NCI-H2029 treated with DMSO at 0.1 percent for 48 hours (cell line): ENCODE measurements around the gene RNASEH2C.
"Not testable (repeated sequence)": the region's sequence is repeated elsewhere in the genome, so short reads cannot be mapped to it uniquely, and the experiment has no call there.

Experiments
- DNase-seq: peaks from one replicate; lab custom pipeline; 2025; lab: John Stamatoyannopoulos, UW

RNASEH2C gene

DNA sequence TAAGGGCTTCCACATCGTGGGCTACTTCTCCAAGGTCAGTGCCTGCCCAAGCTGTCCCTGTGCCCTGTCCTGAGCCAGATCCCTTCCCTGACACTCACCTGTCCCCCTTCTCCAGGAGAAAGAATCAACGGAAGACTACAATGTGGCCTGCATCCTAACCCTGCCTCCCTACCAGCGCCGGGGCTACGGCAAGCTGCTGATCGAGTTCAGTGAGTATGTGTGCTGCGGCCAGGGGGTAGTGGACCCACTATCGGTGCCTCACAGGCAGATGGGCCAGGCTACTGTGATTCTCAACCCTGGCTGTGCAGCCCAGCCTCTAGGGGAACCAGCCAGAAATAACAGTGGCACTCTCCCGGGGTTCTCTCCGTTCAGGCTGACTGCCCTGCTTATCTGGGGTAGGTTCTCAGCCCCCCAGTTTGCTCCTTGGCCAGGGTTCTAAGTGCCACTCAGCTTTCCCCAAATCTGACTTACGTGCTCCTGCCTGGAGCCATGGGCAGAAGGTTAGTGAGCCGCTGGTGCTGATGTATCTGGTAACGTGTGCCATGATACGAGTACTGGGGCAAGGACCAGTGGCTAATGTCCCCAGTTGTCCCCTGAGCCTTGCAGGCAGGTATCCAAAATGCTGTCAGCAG is 3.7 kb downstream of the RNASEH2C start:
- DNase-seq, result no peak

DNA sequence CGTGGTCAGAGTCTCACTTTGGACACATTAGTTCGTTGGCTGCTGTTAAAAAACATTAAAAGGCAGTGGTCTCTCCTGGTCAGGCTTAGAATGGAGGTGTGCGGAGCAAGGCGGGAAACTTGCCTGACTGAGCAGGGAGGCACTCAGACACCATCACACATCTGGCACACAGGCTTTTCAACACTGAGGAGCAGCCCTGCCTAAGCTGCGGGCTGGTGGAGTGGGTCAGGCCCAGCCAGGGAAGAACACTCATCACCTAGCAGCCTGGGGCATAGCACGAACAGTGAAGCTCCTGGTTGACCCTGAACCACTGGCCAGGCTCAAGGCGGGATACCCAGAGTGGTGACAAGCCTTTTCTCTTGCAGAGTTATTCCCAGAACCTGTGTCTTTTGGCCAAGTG is 4.3 kb downstream of the RNASEH2C start:
- no peak for DNase-seq

DNA sequence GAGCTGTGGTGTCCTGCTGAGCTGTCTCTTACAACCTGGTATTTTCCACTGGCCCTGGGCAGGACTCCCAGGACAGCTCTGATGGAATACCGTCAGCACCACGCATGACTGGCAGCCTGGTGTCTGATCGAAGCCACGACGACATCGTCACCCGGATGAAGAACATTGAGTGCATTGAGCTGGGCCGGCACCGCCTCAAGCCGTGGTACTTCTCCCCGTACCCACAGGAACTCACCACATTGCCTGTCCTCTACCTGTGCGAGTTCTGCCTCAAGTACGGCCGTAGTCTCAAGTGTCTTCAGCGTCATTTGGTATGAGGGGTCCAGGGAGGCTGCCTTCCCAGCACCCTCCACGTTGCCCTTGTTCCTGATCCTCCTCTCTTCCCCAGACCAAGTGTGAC is 6.2 kb downstream of the RNASEH2C start:
- no peak for DNase-seq

DNA sequence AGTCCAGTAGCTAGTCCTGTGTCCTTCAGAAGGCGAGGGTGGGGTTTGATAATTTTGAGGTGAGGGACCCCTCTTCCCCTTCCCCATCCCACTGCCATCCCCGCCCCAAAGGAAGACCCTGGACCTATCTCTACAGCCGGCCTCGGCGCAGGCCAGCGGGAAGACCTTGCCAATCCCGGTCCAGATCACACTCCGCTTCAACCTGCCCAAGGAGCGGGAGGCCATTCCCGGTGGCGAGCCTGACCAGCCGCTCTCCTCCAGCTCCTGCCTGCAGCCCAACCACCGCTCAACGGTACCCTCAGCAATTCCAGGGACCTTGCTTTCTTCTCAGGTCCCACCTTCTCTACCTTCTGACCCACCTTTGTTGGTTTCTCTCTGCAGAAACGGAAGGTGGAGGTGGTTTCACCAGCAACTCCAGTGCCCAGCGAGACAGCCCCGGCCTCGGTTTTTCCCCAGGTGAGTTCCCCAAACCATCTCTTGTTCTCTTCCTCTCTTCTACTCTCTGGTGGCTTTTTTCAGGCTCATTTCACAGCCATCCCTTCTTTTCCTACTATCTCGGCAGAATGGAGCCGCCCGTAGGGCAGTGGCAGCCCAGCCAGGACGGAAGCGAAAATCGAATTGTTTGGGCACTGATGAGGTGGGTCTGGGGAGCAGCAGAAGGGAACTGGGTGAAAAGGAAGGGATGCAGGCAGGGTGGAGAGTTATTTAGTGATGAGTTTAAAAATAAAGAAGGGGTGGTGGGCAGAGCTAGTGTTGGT is 7.2 kb downstream of the RNASEH2C start:
- no peak for DNase-seq

DNA sequence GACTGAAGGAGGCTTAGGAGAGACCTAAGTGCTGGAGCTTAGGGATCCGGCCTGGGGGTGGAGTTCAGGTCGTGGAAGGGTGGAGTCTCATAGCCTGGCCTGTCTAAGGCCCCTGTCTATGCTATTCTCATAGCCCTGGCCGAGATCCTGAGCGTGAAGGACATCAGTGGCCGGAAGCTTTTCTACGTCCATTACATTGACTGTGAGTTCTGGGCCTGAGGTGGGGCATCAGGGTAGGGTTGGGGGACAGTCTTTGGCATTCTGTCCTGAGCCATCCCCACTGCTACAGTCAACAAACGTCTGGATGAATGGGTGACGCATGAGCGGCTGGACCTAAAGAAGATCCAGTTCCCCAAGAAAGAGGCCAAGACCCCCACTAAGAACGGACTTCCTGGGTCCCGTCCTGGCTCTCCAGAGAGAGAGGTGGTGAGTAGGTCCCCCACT is 7.9 kb downstream of the RNASEH2C start:
- no peak for DNase-seq

DNA sequence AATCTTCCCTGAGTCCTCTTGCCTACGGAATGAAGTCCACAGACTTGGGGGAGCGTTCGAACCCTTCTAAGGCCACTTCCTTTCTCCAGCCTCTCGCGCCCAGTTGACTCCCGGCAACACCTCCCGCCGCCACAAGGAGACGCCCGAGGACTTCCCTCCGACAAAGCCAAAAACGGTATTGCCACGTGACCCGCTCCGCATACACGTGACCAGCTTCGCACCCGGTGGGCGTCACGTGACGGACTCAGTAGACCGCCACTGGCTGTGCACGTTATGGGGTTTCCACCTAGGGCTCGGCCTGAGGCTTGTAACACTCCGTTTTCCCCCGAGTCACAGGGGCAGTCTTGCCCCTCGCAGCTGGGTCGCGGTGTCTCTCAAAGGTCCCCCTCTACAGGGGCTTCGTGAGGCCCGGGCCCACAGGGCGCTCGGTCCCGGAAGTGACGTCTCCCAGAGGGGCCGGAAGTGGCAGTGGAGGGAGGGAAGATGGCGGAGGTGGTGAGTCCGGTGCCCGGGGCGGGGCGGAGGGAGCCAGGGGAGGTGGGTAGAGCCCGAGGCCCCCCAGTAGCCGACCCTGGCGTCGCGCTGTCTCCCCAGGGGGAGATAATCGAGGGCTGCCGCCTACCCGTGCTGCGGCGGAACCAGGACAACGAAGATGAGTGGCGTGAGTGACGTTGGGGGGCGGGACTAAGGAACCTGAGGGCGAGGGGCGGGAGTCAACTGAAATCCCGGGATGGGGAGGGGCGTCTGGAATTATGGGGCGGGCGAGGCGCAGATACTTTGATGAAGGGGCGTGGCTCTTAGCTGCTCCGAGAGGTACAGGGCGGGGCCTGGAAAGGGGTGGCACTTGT is 8.6 kb downstream of the RNASEH2C start, which contains the start of gene KAT5:
KAT5 (plus strand) TSS at position 468 of the 848 bp plus-strand sequence; CDS start at position 484, 16 bp downstream.
- DNase-seq, result peak; percentile 98

DNA sequence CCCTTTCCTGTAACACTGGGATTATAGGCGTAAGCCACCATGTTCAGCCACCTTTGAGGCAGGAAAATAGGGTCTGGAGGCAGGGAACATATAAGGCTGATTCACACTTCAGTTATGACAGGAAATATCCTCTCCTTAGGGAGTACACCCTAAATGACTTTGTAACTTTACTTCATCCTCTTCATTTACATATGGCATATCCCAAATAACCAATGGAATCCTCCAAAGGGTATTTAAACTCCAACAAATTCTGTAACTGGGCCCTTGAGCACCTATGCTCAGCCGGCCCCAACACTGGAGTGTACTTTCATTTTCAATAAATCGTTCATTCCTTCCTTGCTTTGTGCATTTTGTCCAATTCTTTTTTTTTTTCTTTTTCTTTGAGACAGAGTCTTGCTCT is 10.2 kb downstream of the RNASEH2C start:
- no peak for DNase-seq

DNA sequence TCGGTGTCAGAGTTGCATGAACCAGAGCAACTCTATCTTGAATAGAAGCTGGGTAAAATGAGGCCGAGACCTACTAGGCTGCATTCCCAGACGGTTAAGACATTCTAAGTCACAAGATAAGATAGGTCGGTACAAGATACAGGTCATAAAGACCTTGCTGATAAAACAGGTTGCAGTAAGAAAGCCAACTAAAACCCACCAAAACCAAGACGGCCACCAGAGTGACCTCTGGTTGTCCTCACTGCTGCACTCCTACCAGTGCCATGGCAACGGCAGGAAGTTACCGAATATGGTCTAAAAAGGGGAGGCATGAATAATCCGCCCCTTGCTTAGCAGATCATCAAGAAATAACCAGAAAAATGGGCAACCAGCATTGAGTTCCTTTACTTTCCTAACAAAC is 10.9 kb downstream of the RNASEH2C start:
- DNase-seq, result no peak

DNA sequence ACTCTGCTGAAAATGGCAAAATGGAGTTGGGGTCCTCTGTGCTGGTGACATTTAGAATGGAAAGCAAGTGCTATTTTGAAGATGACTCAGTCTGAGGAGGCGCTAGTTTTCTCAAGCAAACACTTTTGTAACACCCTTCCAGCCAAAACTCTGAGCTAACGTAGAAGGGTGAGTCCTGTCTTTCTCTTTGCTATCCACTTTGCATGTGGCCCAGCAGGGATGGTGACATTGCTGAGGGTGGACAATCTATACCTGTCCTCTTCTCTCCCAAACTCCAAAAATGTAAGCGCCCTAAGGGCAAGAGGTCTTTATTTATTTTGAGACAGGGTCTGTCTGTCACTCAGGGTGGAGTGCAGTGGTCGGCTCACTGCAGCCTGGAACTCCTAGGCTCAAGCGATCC is 12.1 kb downstream of the RNASEH2C start:
- DNase-seq, result no peak

DNA sequence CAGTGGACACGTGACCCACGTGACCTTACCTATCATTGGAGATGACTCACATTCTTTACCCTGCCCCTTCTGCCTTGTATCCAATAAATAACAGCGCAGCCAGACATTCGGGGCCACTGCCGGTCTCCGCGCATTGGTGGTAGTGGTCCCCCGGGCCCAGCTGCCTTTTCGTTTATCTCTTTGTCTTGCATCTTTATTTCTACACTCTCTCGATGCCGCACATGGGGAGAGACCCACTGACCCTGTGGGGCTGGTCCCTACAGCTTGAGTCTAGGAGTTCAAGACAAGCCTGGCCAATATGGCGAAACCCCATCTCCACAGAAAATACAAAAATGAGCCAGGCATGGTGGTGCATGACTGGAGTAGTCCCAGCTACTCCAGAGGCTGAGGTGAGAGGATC is 13.6 kb downstream of the RNASEH2C start:
- DNase-seq, result not testable (repeated sequence)

DNA sequence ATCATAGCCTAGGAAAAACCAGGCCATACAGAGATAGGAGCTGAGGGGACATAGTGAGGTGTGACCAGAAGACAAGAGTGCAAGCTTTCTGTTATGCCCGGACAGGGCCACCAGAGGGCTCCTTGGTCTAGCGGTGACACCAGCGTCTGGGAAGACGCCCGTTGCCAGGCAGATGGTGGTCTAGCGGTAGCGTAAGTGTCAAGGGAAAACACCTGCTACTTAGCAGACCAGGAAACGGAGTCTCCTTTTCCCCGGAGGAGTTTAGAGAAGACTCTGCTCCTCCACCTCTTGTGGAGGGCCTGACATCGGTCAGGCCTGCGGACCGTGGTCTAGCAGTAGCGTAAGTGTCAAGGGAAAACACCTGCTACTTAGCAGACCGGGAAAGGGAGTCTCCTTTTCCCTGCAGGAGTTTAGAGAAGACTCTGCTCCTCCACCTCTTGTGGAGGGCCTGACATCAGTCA is 14.3 kb downstream of the RNASEH2C start:
- DNase-seq, result not testable (repeated sequence)

DNA sequence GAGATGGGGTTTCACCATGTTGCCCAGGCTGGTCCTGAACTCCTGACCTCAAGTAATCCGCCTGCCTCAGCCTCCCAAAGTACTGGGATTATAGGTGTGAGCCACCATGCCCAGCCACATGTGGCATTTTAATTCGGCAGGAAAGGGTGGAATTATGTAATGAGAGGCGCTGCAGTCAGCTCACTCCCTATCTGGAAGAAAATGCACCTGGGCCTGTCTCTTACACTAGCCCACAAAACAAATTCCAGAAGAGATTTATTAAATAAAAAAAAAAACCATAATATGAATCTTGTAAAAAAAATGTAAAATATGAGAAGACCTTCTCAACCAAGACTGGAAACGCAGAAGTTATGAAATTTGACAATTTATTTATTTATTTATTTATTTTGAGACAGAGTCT is 16.8 kb downstream of the RNASEH2C start:
- DNase-seq, result no peak

DNA sequence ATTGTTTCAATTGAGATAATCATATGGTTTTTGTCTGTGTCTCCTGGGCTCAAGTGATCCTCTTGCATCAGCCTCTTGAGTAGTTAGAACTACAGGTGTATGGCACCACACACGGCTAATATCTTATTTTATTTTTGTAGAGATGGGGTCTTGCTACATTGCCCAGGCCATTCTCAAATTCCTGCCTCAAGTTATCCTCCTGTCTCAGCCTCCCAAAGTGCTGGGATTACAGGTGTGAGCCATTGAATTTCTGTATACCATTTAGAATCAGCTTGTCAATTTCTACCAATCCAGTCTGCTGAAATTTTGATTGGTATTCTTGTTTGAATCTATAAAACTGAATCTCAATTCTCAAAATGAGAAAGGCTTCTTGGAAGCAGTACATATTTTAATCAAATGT is 18.9 kb downstream of the RNASEH2C start:
- DNase-seq, result no peak

DNA sequence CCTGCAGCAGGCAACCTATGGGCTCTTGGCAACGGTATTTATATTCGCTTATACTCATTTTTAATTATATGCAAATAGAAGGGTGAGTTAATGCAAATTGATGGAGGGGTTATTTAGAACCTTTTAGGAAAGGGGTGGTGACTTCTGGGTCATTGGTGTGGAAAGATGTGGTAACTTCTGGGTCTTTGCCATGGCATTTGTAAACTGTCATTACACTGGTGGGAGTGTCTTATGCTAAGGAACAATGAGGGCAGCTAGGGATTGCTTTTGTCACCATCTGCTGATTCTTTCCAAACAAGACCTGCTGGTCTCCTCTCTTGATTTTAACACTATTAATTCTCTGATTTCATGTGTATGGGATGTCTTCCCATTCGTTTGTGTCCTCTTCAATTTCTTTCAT is 20.2 kb downstream of the RNASEH2C start:
- DNase-seq, result peak; percentile 29

DNA sequence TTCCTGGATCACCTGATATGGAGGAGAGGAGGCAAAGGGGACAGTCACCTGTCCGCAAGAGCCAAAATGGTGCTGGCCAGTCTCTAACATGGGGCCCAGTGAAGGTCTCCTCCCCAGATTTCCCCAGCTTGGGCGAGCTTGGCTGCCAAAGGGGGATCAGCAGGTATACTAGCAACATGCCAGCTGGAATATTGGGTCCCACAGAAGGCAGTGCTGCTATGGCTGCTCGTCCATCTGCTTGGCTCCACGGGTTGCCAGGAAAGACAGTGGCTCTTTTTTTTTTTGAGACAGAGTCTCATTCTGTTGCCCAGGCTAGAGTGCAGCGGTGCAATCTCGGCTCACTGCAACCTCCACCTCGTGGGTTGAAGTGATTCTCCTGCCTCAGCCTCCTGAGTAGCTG is 21.3 kb downstream of the RNASEH2C start:
- no peak for DNase-seq

DNA sequence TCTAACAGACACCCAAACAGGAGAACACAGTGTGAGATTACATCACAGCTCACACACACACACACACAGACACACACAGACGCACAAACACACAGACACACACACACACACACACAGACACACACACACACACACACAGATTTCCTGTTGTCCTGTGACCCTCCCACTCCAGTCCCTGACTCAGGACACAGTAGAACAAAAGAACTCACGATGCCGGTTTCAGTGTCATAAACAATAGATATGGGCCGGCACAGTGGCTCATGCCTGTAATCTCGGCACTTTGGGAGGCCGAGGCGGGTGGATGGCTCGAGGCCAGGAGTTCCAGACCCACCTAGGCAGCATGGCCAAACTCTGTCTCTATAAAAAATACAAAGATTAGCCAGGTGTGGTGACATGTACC is 22.4 kb downstream of the RNASEH2C start:
- no peak for DNase-seq

DNA sequence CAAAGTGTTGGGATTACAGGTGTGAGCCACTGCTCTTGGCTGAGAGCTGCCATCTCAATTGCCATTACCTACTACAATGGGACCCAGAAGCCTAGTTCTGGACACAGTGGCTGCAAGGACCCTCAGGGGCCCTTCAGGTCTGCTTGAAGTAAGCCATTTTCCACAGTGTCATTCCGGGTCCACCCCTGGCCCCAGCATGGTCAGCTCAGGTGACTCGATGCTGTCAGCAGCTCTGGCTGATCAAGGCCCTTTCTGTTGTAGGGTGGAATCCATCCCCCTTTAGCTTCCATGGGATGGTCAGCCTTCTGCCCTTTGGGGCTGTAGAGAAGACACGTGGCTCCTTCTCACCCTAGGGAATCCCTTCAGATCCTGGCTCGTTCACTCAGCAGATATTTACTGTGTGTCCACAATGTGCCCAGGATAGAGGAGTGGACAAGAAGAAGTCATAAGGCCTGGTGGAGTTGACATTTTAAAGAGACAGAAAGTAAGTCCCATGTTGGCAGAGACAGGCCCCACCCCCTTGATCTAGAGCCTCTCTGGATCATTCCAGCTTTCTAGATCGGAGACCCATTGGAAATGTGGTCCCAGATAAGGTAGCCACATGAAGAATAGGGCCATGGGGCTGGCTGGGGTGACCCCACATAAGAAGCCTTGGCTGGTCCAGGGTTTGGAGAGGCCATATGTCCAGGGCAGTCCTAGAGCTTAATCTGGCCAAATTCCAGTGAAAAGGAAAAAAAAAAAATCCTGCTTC is 23.6 kb downstream of the RNASEH2C start:
- DNase-seq, result no peak

DNA sequence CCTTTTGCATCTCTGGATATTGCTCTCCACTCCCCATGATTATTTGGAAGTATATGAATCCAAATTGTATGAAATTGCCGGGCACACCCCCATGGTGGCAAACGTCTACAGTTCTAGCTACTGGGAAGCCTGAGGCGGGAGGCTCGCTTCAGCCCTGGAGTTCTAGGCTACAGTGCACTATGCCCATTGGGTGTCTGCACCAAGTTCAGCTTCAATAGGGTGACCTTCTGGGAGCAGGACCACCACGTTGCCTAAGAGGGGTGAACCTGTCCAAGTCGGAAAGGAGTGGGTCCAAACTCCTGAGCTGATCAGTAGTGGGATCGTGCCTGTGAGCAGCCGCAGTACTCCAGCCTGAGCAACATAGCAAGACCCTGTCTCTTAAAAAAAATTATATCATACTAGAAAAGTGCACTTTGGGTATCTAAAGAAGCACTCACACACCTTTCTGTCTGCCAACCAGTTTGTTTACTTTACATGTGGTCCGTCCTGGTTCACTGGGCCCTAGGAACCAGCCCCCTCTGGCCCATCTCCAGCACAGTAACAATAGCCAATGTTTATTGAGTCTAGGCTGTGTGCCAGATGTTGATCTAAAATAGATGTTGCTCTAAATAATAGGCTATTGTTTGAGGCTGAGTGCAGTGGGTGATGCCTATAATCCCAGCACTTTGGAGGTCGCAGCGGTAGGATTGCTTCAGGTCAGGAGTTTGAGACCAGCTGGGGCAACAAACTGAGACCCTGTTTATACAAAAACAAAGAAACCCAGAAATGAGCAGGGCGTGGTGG is 24.9 kb downstream of the RNASEH2C start:
- peak; percentile 99 for DNase-seq

DNA sequence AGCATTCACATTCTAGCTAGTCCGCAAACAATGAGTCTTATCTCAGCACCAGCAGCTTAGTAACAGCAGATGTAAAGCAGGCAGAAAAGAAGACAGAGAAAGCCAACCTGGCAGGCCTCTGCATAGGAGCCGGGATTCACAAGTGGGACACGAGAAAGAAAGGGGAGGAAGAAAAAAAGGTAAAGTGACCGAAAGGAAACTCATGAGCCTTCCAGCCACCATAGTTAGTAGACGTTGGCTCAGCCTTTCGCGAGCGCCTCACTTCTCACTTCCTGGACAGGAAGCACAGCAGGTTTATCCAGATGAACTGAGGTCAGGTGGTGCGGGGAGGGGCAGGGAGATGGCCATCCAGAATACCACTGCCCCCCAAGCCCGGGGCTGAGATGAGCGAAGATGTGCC is 28.2 kb downstream of the RNASEH2C start:
- DNase-seq, result no peak

DNA sequence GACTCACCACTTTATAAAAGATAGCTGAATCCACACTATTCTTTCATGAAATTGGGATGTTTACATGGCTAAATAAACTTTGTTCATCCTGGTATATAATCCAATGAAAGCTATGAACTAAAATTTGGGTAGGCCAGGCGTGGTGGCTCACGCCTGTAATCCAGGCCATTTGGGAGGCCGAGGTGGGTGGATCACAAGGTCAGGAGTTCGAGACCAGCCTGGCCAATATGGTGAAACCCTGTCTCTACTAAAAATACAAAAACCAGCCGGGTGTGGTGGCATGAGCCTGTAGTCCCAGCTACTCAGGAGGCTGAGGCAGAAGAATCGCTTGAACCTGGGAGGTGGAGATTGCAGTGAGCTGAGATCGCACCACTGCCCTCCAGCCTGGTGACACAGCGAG is 28.8 kb downstream of the RNASEH2C start:
- DNase-seq, result not testable (repeated sequence)

DNA sequence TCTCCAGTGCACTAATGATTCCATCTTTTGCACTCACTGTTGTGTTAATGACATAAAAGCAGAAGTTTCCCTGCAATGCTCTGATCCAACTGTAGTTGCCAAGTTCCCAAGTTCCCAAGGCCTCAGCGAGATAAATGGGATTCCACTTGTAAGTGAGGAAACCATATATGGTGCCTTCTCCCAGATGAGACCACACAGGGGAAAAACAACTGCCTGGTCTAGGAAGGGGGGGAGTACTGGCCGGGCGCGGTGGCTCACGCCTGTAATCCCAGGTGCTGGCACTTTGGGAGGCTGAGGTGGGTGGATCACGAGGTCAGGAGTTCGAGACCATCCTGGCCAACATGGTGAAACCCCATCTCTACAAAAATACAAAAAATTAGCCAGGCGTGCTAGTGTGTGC is 34.6 kb downstream of the RNASEH2C start:
- no peak for DNase-seq
